Measurements from ENCODE around the gene MST1. TPM values are rescaled to one million over a fixed set of nuclear protein-coding genes. Genes with fewer than 3 reads are reported as not detected.

Gene MST1
- total and polyA plus RNA-seq, 2 of the 8 experiments (the other 6 are each of a cell fraction or from before 2014, with no cell fraction given) = 6.2 to 9.5 TPM

- TF ChIP-seq CREB1 (IDR thresholded peaks at IDR 0.05) = 0 out of 2 replicates have a peak, but pooled peaks have one; percentile 0
- TF ChIP-seq MAFK (IDR thresholded peaks at IDR 0.05; ENCODE audit: low read depth, low read length) = no peak
- TF ChIP-seq, protein P1, sequence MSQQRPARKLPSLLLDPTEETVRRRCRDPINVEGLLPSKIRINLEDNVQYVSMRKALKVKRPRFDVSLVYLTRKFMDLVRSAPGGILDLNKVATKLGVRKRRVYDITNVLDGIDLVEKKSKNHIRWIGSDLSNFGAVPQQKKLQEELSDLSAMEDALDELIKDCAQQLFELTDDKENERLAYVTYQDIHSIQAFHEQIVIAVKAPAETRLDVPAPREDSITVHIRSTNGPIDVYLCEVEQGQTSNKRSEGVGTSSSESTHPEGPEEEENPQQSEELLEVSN (IDR thresholded peaks at IDR 0.05) = no peak
- TF ChIP-seq CTBP2 (IDR thresholded peaks at IDR 0.05; ENCODE audit: borderline replicate concordance, insufficient read depth, insufficient read length, low read length) = no peak
- no peak for TF ChIP-seq SUZ12 (IDR thresholded peaks at IDR 0.05; ENCODE audit: low read length)
- TF ChIP-seq TAF7 (optimal IDR thresholded peaks at IDR 0.05; ENCODE audit: borderline replicate concordance, low read depth, low read length) = no peak
- no peak for TF ChIP-seq BRCA1 (IDR thresholded peaks at IDR 0.05; ENCODE audit: low read depth, low read length)
- no peak for TF ChIP-seq EP300 (IDR thresholded peaks at IDR 0.05; ENCODE audit: borderline replicate concordance in 1 of 2, low read depth in 2 of 2, low read length in 2 of 2)
- TF ChIP-seq SP4 (IDR thresholded peaks at IDR 0.05; ENCODE audit: low read length) = no peak
- no peak for TF ChIP-seq TCF12 (IDR thresholded peaks at IDR 0.05; ENCODE audit: low read depth, low read length)
- no peak for TF ChIP-seq EZH2 (IDR thresholded peaks at IDR 0.05; ENCODE audit: low read depth, low read length, severe bottlenecking)
- TF ChIP-seq JUN (IDR thresholded peaks at IDR 0.05; ENCODE audit: low read depth, low read length) = no peak
- TF ChIP-seq GTF2F1 (IDR thresholded peaks at IDR 0.05; ENCODE audit: borderline replicate concordance, low read depth, low read length) = no peak
- TF ChIP-seq KDM4A (IDR thresholded peaks at IDR 0.05; ENCODE audit: low read depth, low read length, severe bottlenecking) = peak; percentile 13
- TF ChIP-seq ATF2 (IDR thresholded peaks at IDR 0.05; ENCODE audit: low read length) = no peak
- no peak for TF ChIP-seq SIRT6 (IDR thresholded peaks at IDR 0.05; ENCODE audit: low read length)
- no peak for TF ChIP-seq NANOG (IDR thresholded peaks at IDR 0.05; ENCODE audit: insufficient read depth, low read depth, low read length, poor library complexity, severe bottlenecking)
- TF ChIP-seq, protein P2, sequence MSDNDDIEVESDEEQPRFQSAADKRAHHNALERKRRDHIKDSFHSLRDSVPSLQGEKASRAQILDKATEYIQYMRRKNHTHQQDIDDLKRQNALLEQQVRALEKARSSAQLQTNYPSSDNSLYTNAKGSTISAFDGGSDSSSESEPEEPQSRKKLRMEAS (IDR thresholded peaks at IDR 0.05) = peak; percentile 29; the same call in 1 of the 2 replicates
- no peak for TF ChIP-seq CBX5 (IDR thresholded peaks at IDR 0.05; ENCODE audit: low read depth, low read length)
- peak; percentile 34 for TF ChIP-seq SAP30 (IDR thresholded peaks at IDR 0.05; ENCODE audit: insufficient read depth, insufficient replicate concordance, low read length)
- no peak for TF ChIP-seq KDM1A (IDR thresholded peaks at IDR 0.05; ENCODE audit: borderline replicate concordance, low read length)
- TF ChIP-seq ASH2L (IDR thresholded peaks at IDR 0.05; ENCODE audit: low read length) = no peak
- no peak for TF ChIP-seq HDAC6 (IDR thresholded peaks at IDR 0.05; ENCODE audit: low read depth, low read length)
Observed at GRCh38 chr3:49674497-49674983, 14.7 kb downstream of the MST1 start (continued).
